ENCODE data around the gene TMEM132D.

Gene TMEM132D

DNA sequence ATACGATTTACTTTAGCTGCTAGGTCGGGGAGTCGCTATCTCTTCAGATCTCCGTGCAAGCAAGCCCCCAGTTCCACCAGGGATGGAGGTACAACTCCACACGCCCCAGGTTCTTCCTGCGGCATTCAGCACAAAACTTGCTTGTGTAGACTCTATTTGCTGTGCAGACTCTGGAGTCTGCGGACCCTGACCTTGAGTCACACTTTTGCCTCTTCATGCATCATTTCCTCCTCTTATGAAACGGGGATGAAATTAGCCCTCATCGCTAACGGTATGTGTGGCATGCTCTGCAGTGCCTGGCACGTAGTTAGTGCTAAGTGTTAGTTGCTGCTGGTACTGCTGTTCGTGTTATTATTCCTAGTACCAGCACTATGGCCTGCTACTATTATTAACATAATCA, 84.4 kb downstream of the TMEM132D start:
- DNase-seq: no peak

DNA sequence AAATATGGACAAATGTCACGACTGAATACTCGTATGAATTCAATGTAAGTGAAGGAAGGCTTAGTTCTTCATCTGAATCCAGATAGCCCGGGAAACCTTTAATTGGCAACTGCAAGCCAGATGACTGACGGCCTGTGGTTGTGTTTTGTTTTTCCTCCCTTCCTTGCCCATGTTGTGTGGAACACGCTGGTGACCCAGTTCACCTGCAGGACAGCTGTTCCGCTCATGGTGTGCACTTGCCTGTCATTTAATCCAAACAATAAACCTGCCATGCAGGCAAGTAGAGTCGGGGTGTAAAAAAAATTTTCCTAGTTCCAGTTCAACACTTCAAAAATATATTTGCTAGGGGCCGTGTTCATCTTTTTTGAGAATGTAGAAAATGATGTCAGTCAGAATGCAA, 88.0 kb downstream of the TMEM132D start:
- no peak for DNase-seq

DNA sequence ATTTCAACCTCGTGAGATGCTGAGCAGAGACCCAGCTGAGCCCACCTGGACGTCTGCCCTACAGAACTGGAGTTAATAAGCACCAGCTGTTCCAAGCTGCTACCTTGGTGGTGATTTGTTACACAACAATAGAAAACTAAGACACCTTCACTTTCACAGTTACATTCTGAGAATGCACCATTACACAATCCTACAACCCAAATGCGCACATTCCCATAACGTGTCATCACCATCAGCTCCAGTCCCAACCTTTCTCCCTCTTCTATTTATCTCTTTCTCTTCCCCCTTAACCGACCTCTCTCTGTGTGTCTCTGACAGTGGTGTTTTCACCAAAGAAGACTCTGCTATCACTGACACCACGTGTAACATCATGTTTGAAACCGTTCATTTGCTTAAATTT, 91.9 kb downstream of the TMEM132D start:
- DNase-seq: no peak

DNA sequence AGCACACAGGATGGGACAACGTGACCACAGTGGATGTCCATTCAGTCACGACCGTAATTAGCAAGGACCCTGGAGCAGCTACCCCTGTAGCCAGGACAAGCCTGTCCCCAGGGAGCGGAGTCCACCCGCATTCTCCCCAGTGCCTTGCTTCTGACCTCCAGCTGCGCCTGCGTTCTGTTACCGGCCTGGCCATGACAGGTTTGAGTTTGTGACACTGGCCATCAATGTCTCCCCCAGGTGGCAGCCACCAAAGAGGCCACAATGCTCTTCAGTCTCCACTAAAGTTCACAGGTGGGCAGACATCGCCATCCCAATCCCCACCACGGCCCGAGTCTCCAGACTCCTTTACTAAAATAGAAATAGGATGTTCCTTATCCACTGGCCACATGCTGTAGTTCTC, 96.7 kb downstream of the TMEM132D start:
- no peak for DNase-seq

DNA sequence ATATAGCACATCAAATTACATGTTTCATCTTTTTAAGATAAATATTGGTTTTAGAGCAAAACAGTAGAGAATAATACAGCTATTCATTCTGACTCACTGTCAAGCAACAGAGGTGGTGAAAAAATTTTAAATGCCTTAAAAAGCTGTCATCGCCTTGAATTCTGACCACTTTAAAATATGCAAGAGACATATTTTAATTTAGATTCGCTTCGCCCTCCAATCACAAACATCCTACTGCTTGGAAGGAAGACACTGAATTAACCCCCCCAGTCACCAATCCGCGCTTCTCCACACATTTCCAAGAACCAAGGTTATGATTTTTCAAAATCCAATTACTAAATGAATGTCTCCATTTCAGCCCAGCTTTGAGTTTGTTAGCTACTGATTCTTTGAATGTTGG, 112.4 kb downstream of the TMEM132D start:
- DNase-seq: no peak

DNA sequence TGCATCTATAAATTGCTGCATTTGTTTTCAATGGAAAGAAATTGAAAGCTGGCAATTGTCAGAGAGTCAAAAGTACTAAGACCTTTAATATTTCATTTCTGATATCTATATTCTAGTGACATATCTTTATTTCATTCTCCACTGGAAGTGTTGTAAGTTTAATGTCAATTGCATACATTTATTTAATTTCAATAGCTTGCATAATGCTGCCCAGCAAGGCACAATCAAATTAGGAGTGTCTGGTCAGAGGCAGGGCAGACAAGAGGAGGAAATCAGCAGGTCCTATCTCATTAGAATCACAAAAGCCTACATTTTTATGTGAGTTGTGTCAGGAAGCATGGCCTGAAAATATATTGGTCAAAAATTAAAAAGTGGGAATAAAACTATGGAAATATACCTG, 112.9 kb downstream of the TMEM132D start:
- no peak for DNase-seq

DNA sequence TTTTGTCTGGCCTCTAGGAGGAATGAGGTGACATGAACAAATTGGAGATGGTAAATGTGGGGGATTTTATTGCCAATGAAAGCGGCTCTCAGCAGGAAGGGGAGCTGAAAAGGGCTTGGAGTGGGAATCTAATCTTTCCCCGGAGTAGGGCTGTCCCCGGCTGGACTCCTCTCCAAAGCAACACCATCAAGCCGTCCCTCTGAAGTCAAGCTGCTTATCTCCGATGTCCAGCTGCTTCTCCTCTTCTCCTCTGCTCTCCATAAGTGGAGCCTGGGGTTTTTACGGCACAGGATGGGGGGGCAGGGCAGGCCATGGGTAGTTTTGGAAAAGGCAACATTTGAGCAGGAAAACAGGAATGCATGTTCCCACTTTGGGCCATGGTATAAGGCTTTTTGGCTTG, 113.5 kb downstream of the TMEM132D start:
- DNase-seq: no peak

DNA sequence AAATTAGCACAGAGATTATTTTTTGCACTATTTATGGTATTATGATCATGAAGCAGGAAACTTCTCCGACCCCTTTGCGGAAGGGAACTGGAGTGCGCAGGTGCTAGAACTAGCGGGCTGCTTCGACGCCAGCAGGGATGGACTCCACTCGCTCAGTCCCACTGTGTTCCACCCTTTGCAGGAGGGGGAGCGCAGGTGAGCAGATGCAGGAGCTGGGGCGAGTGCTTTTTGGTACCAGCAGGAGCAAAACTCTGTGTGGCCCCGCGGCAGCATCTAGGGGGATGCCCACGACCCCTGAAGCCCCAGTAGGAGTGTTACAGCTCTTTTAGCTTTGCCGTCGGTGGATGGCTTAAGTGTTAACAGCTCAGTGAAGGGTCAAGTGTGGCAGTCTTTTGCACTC, 113.9 kb downstream of the TMEM132D start:
- no peak for DNase-seq

DNA sequence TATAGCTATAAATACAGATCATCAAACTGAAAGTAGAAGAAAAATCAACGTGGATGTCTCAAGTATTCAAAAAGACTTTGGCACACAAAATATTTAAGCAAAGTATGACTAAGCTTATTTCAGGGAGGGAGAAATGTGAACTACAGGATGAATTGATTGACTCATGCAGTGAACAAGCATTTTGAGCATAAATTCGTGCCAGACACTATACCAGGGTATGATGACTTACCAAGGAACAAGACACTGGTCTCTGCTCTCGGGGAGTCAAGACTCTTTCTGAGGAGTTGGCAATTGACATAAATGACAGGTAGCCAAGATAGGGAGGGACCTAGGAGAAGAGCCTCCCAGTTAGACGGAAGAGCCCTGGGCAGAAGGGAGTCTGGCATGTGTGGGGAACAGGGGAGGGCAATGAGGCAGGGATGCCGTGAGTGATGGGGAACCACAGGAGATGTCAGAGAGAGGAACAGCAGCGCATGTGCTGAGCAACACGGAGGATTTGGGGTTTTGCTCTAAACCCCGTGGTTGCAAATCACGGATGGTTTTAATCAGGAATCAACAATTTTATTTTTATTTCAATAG, 115.2 kb downstream of the TMEM132D start:
- DNase-seq: no peak

DNA sequence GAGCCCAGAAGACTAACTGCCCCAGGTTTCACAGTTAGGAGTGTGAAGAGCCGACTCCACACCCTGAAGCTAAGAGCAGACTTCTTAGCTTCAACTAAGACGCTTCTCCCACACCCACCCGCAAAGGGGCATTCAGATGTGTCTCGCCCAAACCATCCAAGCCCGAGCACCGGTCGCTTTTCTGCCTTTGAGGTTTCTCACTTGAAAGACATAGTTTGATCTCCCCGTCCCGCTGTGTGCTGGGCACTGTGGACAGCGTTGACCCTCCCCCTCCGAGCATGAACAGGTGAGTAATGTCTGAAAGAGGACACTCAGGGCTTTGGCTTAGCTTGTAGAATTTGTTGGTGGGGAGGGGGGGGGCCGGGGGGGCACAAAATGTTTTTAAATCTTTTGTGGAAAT, 123.8 kb downstream of the TMEM132D start:
- no peak for DNase-seq

DNA sequence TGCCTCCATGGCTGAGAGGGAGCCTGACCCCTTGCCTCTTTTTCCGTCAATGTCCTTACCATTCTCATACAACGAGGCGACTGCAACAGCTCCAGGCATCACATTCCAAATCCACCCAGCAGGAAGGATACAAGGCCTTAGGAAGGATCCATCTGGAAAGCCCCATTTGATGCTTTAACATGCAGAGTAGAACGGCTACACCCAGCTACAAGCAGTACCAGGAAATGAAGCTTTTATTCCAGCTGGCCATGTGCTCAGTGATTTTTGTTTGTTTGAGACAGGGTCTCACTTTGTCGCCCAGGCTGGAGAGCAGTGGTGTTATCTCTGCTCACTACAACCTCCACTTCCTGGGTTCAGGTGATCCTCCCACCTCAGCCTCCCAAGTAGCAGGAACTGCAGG, 124.8 kb downstream of the TMEM132D start:
- DNase-seq: no peak

DNA sequence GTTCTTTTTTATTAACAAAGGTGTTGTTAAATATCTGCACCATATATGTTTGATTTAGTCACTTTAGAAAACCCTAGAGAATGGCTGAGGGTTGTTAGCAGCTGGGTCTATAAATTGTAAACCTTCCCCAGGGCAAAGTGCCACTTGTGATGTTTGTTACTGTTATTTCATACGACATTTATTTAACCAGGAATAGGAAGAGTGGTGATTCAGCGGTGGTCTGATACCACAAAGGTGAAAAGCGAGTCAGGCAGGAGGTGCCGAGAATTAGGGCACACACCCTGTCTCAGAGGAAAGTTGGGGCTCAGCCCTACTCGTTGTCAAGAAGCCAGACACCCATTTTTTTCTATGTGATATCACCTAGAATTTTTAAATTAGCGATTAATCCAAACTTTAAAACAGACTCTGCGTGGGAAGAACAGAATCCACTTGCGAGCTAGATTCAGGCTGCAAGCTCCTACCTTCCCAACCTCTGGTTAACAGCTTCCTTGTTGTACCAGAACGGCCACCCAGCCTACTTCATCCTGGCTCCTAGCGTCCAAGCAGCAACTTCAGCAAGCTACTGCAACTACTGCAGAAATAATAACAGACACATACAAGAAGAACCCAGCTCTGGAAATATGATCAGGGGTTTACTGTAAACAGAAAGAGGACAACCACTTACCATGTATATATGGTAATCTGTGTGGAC, 126.7 kb downstream of the TMEM132D start:
- DNase-seq: no peak

DNA sequence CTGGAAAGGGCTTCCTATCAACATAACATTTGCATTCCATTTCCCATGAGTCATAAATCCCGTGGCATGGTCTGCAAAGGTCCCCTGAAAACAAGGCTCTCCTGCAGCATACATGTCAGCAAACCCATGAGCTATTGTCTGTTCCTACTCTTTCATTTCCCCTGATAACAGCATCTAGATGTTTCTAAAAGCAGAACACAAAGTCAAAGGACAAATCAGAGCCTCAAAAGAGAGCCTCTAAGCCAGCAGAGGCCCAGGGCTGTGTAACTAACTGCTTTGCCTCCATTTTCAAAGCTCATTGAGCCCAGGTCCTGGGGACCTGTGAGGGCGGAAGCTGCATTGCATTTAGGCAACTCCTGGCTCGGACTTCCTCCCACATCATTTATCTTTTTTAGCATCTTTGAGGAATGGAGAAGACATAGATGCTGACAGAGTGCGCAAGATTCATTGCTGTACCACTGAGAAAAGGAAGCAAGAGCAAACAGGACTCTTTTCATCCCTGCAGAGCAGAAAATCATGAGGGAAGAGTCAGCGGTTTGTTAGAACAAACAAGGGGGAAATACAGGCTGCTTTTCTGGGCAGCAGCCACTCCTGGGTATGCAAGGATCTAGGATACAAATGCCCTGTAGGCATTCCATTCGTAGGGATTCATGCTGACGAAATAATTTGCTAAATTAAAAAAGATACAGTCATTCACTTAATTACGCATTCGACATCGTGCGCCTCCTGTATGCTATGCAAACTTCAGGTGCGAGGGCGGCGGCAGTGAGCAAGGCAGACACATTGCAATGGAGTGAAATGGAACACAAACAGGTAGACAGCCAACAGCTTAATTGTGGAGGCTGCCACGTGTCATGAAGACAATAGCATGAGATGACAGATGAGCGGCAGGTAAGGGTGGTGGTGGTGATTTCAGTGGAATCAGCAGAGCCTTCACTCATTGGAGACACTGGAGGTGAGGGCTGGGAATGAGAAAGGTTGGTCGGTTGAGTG, 131.0 kb downstream of the TMEM132D start:
- DNase-seq: no peak

DNA sequence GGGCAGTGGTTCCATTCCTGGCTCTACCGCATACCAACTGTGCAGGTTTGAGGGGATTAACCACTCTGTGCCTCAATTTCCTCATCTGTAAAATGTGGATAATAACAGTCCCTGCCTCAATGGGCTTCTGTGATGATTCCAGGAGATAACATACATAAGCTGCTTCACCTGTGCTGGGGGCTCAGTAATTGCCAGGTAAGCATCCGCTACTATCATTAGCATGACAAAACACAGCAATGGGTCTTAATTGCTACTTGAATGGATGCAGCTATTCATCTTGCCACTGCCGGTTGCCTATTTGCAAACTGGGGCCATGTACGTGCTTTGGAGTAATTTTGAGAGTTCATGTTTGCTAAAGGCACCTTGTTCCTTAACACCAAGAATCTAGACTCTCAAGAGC, 132.6 kb downstream of the TMEM132D start:
- DNase-seq: no peak

DNA sequence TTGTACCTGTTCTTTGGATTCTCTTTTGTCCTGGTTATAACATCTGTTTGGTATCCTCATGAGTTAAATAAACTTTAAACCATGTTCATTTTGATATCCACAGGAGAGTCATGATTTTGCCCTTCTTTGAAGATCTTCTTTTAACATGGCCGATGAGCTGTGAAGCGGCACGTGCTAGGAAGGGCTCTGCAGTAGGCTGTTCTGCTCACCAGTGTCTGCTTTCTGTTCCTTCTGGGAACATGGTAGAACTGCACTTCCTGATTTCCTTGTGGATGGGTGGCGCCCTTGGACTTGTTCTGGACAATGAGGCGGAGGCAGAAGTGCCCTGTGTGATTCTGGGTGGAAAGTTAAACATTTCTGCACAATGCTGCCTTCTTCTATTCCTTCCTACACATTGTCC, 138.1 kb downstream of the TMEM132D start:
- no peak for DNase-seq

DNA sequence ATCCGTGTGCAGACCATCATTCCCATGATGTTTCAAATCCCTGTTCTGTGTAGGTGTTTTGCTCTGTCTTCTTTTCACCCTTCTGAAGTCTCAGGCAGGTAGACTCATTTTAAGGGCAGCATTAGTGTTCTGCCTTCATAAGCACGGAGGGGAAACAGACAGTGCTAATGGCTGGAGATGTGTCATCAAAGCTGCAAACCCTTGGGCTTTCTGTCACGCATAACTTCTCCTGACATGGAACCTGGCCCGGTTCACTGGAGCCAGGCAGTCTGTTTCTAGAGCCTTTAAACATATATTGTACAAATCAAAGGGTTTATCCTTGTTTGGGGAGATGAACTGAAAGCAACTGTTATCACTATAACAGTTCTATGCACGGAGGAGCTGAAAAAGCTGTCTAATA, 141.4 kb downstream of the TMEM132D start:
- no peak for DNase-seq

DNA sequence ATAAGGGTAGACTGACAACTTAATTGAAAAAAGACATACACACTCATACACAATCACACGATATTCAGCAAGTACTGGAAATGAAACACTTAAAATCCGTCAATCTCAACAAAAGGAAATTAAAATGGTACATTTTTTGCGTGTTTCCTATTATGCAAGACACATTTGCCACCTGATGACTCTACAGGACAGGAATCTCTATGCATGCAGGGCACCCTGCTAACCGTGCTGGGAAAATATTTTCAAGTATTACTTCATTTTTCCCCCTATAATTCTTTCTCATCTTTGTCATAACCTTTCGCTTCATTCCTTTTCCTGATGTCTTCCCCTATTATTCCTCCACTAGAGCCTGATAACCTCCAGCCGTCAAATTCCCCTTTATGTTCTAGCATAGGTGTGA, 150.2 kb downstream of the TMEM132D start:
- no peak for DNase-seq

DNA sequence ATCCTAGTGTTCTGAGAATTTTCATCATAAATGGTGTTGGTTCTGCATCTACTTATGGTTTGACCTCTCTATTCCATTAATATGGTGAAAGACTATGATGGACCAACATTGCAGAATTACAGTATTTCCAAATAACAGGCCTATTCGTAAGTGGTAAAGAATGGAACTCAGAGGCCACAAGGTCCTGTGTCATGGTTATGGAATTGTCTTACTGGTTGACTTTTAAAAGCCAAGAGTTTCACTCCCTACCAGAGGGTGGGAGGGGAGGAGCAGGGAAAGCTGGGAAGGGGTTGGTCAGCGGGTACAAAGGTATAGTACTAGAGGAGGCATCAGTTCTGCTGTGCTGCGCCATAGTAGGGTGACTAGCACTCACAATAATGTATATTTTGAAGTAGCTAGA, 153.4 kb downstream of the TMEM132D start:
- DNase-seq: no peak

DNA sequence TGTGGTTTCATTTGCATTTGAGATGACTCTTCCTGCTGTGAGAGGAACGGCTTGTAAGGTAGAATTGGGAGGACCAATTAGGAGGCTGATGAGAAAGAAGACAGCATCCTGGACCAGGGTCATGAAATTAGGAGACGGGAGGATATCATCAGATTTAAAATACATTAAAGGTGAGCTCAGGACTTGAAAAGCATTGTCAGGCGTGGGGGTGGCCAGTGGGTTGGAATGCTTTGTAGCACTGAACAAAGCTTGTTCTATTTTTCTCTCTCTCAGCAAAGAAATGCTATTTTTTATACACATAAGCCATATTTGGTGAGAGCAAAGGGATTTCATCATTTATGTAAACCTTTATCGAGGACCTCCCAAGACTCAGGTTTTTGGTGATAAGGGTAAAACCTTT, 157.5 kb downstream of the TMEM132D start:
- no peak for DNase-seq

DNA sequence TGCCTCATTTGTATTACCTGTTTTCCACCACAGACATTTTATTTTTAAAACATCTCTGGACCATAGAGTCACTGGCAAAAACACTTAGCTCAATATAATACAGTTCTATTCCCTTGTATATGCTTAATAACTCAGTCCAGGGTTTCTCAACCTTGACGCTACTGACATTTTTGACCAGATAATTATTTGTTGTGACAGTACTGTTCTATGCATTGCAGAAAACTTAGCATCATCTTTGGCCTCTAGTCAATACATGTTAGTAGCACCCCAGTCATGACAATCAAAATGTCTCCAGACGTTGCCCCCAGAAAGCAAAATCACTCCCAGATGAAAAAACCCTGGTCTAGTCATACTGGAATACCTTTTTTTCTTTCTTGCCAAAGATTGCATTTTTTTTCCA, 174.7 kb downstream of the TMEM132D start:
- DNase-seq: no peak

DNA sequence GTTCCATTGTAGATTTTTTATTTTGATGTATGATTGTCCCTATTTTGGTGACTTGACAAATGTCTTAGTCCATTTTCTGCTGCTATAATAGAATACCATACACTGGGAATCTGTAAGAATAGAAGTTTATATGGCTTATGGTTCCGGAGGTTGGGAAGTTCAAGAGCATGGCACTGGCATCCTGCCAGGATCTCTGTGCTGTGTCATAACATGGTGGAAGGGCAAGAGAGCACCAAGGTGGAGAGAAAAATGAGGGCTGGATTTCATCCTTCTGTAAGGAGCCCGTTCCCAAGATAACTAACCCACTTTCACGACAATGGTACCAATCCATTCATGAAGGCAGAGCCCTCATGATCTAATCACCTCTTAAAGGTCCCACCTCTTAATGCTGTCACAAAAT, 176.7 kb downstream of the TMEM132D start:
- DNase-seq: no peak

DNA sequence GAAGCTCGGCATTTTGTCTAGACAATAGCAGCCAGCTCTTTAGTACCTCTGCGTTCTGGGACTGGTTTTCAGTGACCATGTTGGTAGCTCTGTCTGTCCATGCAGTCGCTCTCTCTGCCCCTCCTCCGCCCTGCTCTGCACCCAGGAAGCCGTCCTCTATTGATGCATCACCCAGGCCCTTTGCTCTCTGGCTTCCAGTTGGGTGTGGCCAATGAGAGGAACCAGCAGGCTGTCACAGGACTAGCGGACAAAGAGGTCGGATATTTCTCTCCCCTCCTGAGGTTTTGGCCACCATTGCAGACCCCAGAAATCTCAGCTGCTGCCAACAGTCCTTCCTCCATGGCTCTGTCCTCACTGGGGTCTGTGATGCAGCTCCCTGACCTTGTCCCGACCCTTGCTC, 180.6 kb downstream of the TMEM132D start:
- DNase-seq: no peak

DNA sequence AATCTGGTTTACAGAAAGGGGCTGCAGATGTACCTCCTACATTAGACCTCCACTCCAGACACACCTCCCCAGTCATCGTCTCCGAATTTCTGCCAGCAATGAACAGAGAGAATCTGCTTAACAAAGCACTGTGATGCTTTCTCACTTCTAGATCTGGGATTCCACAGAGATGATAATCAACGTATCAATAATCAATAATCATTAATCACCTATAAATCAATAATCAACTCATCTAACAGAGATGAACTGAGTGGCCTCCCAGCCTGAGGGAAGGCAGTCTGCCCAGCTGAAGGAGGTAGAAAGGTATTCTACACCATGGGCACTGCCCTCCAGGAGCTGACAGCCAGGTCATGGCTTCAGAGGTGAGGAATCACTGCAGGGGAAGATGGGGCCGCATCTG, 183.2 kb downstream of the TMEM132D start:
- DNase-seq: no peak

DNA sequence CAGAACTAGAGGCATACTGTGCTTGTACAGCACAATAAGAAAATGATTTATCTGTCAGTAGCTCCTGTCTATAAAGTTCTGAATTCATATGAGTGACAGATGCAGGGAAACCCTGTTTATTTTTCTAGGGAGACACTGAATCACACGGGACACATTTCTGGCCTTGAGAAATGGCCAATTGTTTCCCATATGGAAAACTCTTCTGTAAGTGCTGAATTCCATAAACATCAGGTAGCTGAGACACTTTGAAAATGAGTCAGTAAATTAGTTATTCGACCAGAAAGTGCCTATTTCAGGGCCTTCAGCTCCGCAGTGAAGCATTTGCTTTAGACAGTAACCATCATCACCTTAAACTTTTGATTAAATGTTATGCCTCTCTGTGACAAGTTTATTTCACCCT, 184.4 kb downstream of the TMEM132D start:
- no peak for DNase-seq
